H1 (cell line): ENCODE results near the gene TIMMDC1. TPM values are rescaled to one million over a fixed set of nuclear protein-coding genes. Genes with fewer than 3 reads are reported as not detected.

Source experiments
- CTCF ChIA-PET: fragments of 300-600 bp; sonication (Branson Sonifier 250); formaldehyde crosslinking; loops from one replicate; lab custom pipeline; 2021; ENCODE audit not compliant: partially characterized antibody; lab: Charles Lee
- POLR2A ChIA-PET: fragments of 300-600 bp; sonication (Branson Sonifier 250); formaldehyde crosslinking; loops from one replicate; lab custom pipeline; 2021; ENCODE audit warnings: inconsistent platforms; ENCODE audit not compliant: partially characterized antibody; lab: Charles Lee
- DNase-seq, 2 experiments: peaks; one replicate each; pipeline versions ENCODE4 v3.0.0 to v3.0.0-alpha.2; 2010 to 2022; ENCODE audit warnings: low spot score in 2 of 2, low read depth in 1 of 2, mixed read lengths in 1 of 2
- FAIRE-seq: peaks from 2 replicates; lab custom pipeline; 2011; peaks lifted over from hg19 to GRCh38; lab: Jason Lieb, UNC
- H2AFZ ChIP-seq: 2 replicates; pipeline ENCODE4 v1.8.1; 2012; ENCODE audit warnings: low read length, inconsistent platforms
- H2AK5ac ChIP-seq: 2 replicates; pipeline ENCODE4 v1.6.1; 2013; ENCODE audit warnings: low read depth, low read length
- H2BK120ac ChIP-seq: replicated peaks from 2 replicates; pipeline ENCODE3; 2013; ENCODE audit warnings: low read depth, low read length, inconsistent platforms
- H2BK12ac ChIP-seq: 2 replicates; pipeline ENCODE4 v1.6.1; 2013; ENCODE audit warnings: low read depth, low read length
- H2BK15ac ChIP-seq: 2 replicates; pipeline ENCODE4 v1.6.1; 2013; ENCODE audit warnings: low read length
- H2BK20ac ChIP-seq: 2 replicates; pipeline ENCODE4 v1.6.1; 2013; ENCODE audit warnings: low read length
- H2BK5ac ChIP-seq: 2 replicates; pipeline ENCODE4 v1.6.1; 2013; ENCODE audit warnings: low read depth, low read length
- H3K14ac ChIP-seq: 2 replicates; pipeline ENCODE4 v1.6.1; 2013; ENCODE audit warnings: inconsistent platforms; ENCODE audit not compliant: insufficient read length
- H3K18ac ChIP-seq: 2 replicates; pipeline ENCODE4 v1.6.1; 2013; ENCODE audit warnings: low read length; ENCODE audit errors: extremely low read depth
- H3K23ac ChIP-seq: 2 replicates; pipeline ENCODE4 v1.6.1; 2013; ENCODE audit warnings: inconsistent platforms; ENCODE audit not compliant: insufficient read length
- H3K23me2 ChIP-seq: 2 replicates; pipeline ENCODE4 v1.6.1; 2013; ENCODE audit warnings: low read depth, low read length
- H3K27ac ChIP-seq: 2 replicates; pipeline ENCODE4 v1.6.1; 2011; ENCODE audit warnings: low read depth, low read length, inconsistent platforms
- H3K27me3 ChIP-seq, 4 experiments: replicated peaks in 1 of 4; 1 replicate in 1 of 4; 2 replicates in 3 of 4; pipeline versions ENCODE4 v1.6.1 to v1.8.1; 2011 to 2013; ENCODE audit warnings: low read length in 3 of 4, mild to moderate bottlenecking in 3 of 4, inconsistent platforms in 2 of 4, mixed read lengths in 2 of 4, moderate library complexity in 1 of 4; ENCODE audit not compliant: control insufficient read depth in 3 of 4, insufficient read depth in 3 of 4; ENCODE audit errors: extremely low read depth in 1 of 4
- H3K36me3 ChIP-seq, 4 experiments: 2 replicates each; pipeline versions ENCODE4 v1.6.1 to v1.8.1; 2011 to 2013; ENCODE audit warnings: mild to moderate bottlenecking in 4 of 4, low read length in 3 of 4, moderate library complexity in 2 of 4, control low read depth in 1 of 4, inconsistent platforms in 1 of 4; ENCODE audit not compliant: insufficient read depth in 4 of 4, control insufficient read depth in 2 of 4
- H3K4ac ChIP-seq: replicated peaks from 2 replicates; pipeline ENCODE3; 2013; ENCODE audit warnings: low read length, low read depth, mixed read lengths, inconsistent platforms; ENCODE audit not compliant: insufficient read length
- H3K4me1 ChIP-seq, 4 experiments: replicated peaks in 1 of 4; 1 replicate in 1 of 4; 2 replicates in 3 of 4; pipeline versions ENCODE4 v1.6.1 to v1.8.1; 2011 to 2013; ENCODE audit warnings: low read length in 3 of 4, inconsistent platforms in 2 of 4, mixed read lengths in 1 of 4; ENCODE audit not compliant: insufficient read depth in 4 of 4, control insufficient read depth in 3 of 4
- H3K4me2 ChIP-seq, 2 experiments: 2 replicates each; pipeline versions ENCODE4 v1.6.1 to v1.8.1; 2011 to 2013; ENCODE audit warnings: low read depth in 2 of 2, low read length in 2 of 2, control low read depth in 1 of 2, inconsistent platforms in 1 of 2, mild to moderate bottlenecking in 1 of 2; ENCODE audit not compliant: insufficient read depth in 1 of 2
- H3K4me3 ChIP-seq, 4 experiments: fragments of 200-600, 300-600 bp in 1 of 4; sonication (generic), shearing (Covaris generic), sonication (Bioruptor Twin) in 1 of 4; 2 replicates each; pipeline versions ENCODE4 v1.5.1 to v1.8.1; 2011 to 2016; ENCODE audit warnings: low read length in 4 of 4, low read depth in 3 of 4, control low read depth in 2 of 4, inconsistent platforms in 2 of 4, mild to moderate bottlenecking in 2 of 4, mixed read lengths in 1 of 4, moderate library complexity in 1 of 4; ENCODE audit not compliant: insufficient read depth in 2 of 4; ENCODE audit errors: extremely low read depth in 1 of 4
- H3K56ac ChIP-seq: replicated peaks from 2 replicates; pipeline ENCODE3; 2013; ENCODE audit warnings: low read depth, mild to moderate bottlenecking, mixed read lengths, low read length, inconsistent platforms; ENCODE audit not compliant: insufficient read length
- H3K79me1 ChIP-seq: 2 replicates; pipeline ENCODE4 v1.6.1; 2013; ENCODE audit warnings: low read depth, low read length, control low read depth
- H3K79me2 ChIP-seq, 2 experiments: 2 replicates each; pipeline versions ENCODE4 v1.6.1 to v1.8.1; 2012 to 2013; ENCODE audit warnings: low read length in 2 of 2, mild to moderate bottlenecking in 2 of 2, inconsistent platforms in 1 of 2; ENCODE audit not compliant: insufficient read depth in 2 of 2, control insufficient read depth in 1 of 2
- H3K9ac ChIP-seq, 4 experiments: replicated peaks in 1 of 4; 1 replicate in 1 of 4; 2 replicates in 3 of 4; pipeline versions ENCODE4 v1.6.1 to v1.8.1; 2011 to 2013; ENCODE audit warnings: low read depth in 3 of 4, low read length in 3 of 4, control low read depth in 2 of 4, mild to moderate bottlenecking in 2 of 4, moderate library complexity in 2 of 4, inconsistent platforms in 1 of 4; ENCODE audit errors: extremely low read depth in 1 of 4
- H3K9me3 ChIP-seq, 2 experiments: 2 replicates each; pipeline versions ENCODE4 v1.6.1 to v1.8.1; 2012 to 2013; ENCODE audit warnings: mild to moderate bottlenecking in 2 of 2, moderate library complexity in 2 of 2, control low read depth in 1 of 2, inconsistent platforms in 1 of 2, low read depth in 1 of 2, low read length in 1 of 2, mixed read lengths in 1 of 2; ENCODE audit not compliant: insufficient read depth in 2 of 2
- H4K20me1 ChIP-seq, 2 experiments: replicated peaks in 1 of 2; 2 replicates each; pipeline versions ENCODE3 to v1.8.1; 2011 to 2013; ENCODE audit warnings: inconsistent platforms in 2 of 2, low read length in 2 of 2, mild to moderate bottlenecking in 1 of 2; ENCODE audit not compliant: insufficient read depth in 2 of 2, control insufficient read depth in 1 of 2
- H4K5ac ChIP-seq: 2 replicates; pipeline ENCODE4 v1.6.1; 2013; ENCODE audit warnings: low read length, low read depth, mixed read lengths, inconsistent platforms; ENCODE audit not compliant: insufficient read length
- H4K8ac ChIP-seq: 2 replicates; pipeline ENCODE4 v1.8.0; 2013; ENCODE audit warnings: mild to moderate bottlenecking, moderate library complexity, low read length, inconsistent platforms; ENCODE audit not compliant: insufficient read depth; ENCODE audit errors: extremely low read depth
- H4K91ac ChIP-seq: replicated peaks from 2 replicates; pipeline ENCODE3; 2013; ENCODE audit warnings: low read length, mixed read lengths, inconsistent platforms; ENCODE audit not compliant: insufficient read length
- ASH2L ChIP-seq: fragments of 200-600, 300-600 bp; sonication (generic); IDR thresholded peaks from one replicate; pipeline ENCODE4 v1.7.1; 2017; ENCODE audit warnings: low read length
- CBX8 ChIP-seq: fragments of 300-800, 300-1000 bp; sonication (generic); IDR thresholded peaks from 2 replicates; pipeline ENCODE4 v1.7.1; 2016; ENCODE audit warnings: low read depth, low read length, borderline replicate concordance
- NANOG ChIP-seq: IDR thresholded peaks from 2 replicates; pipeline ENCODE4 v1.6.1; 2011; ENCODE audit warnings: low read length, low read depth, mild to moderate bottlenecking, inconsistent platforms; ENCODE audit not compliant: insufficient read depth, poor library complexity, severe bottlenecking
- RAD21 ChIP-seq, 2 experiments: IDR thresholded peaks in 1 of 2; conservative IDR thresholded peaks in 1 of 2; 2 replicates each; pipeline ENCODE4 v1.6.1; 2011; ENCODE audit warnings: low read depth in 2 of 2, low read length in 2 of 2, improper control_type of control experiment in 1 of 2, inconsistent platforms in 1 of 2, mild to moderate bottlenecking in 1 of 2, moderate library complexity in 1 of 2
- RFX5 ChIP-seq: IDR thresholded peaks from 2 replicates; pipeline ENCODE4 v1.6.1; 2011; ENCODE audit warnings: low read depth, low read length, improper control_type of control experiment, borderline replicate concordance
- SP4 ChIP-seq: IDR thresholded peaks from 2 replicates; pipeline ENCODE4 v1.6.1; 2012; ENCODE audit warnings: low read length, inconsistent platforms
- TAF1 ChIP-seq: IDR thresholded peaks from 2 replicates; pipeline ENCODE4 v1.6.1; 2011; ENCODE audit warnings: mild to moderate bottlenecking, low read depth, low read length
- YY1 ChIP-seq: IDR thresholded peaks from 2 replicates; pipeline ENCODE4 v1.6.1; 2011; ENCODE audit warnings: low read depth, mild to moderate bottlenecking, low read length
- WGBS, 2 experiments: shearing (Covaris generic) in 1 of 2; methylation state at CpG; one replicate each; pipeline versions ENCODE4 v1.1.6 to v1.1.7; 2013 to 2015; ENCODE audit warnings: low lambda C conversion rate in 2 of 2, mixed read lengths in 2 of 2, inconsistent platforms in 1 of 2, low coverage in 1 of 2, missing lambda C conversion rate in 1 of 2; ENCODE audit not compliant: insufficient replicate concordance in 2 of 2, insufficient coverage in 1 of 2, insufficient read length in 1 of 2; ENCODE audit errors: extremely low coverage in 1 of 2, missing lambda C conversion rate in 1 of 2; 5-methylcytosine and 5-hydroxymethylcytosine counted together
- polyA plus RNA-seq, 7 experiments: library from polyadenylated mRNA; depleted of rRNA in 3 of 7; stranded (reverse) in 5 of 7; unstranded in 2 of 7; fragments of >200 nt in 5 of 7; fragments of 200-250 nt in 2 of 7; gene quantifications; 1 replicate in 5 of 7; 2 replicates in 1 of 7; 4 replicates in 1 of 7; pipeline versions ENCODE4 v1.2.1 to v1.2.3, GENCODE V29; 2011 to 2013; ENCODE audit warnings: missing spikeins in 2 of 7, mixed read lengths in 2 of 7
- total RNA-seq: library from RNA; stranded (reverse); fragmentation: NEBNext Ultra II Directional; extraction: Animal tissue kit (Norgen Biotek cat#: 25700); gene quantifications from 2 replicates; pipeline ENCODE4 v1.2.1, GENCODE V29; 2021
- TF ChIP-seq, protein P1 (sequence below): IDR thresholded peaks from 2 replicates; pipeline ENCODE4 v1.6.1; 2011; ENCODE audit warnings: low read depth, mild to moderate bottlenecking, low read length; ENCODE audit not compliant: insufficient read depth

TIMMDC1 gene
- total and polyA plus RNA-seq, 2 of the 8 experiments (the other 6 are each of a cell fraction or from before 2014, with no cell fraction given), result 80.7 to 128 TPM

DNA sequence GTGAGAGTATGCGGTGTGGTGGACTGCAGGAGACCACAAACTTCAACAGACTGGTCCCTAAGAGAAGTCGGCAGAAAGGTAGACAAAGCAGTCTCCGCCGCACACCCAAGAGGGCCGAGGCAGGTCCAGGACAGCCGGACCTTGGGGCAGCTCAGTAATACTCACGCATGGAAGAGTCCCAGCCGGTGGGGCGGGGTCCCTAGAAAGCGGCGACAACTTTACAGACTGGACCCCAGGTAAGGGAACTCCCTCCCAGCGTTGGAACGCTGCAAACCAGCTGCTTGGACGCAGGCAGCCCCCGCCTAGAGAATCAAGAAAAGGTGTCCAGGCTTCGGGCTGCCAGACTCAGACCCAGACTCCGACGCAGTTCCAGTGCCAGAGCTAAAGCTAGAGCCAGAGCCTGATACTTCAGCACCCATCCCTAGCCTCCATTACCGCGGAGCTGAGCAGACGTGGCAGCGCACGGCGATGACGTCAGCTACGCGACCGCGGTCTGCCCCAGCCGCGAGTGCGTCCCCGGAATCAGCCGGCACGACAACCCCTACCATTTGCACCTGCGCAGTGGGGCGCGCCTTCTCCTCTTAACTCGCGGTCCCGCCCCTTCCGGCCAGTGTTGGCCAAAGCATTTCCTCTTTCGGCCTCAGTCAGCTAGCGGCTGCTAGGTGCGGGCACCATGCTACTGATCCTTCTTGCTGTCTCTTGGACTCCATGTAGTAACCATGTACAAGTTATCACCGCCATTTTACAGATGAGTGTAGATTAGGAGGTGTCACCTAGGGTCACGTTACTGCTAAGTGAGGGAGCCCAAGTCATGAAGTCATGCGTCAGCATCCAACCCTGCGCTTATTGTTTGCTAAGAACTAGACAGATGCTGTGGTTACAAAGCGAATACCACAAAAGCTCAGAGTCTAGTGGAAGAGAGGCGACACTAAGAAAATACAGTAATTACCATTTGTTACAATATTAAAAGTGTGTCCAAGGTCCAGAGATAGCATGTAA, 34.9 kb upstream of the TIMMDC1 start, which contains the start of gene TMEM39A:
Gene TMEM39A (minus strand): TSS at position 445 of the 999 bp plus-strand sequence. CDS start 1,541 bp downstream, outside the sequence.
- H3K18ac ChIP-seq, result peak within 1 kb of the TSS; percentile 73; the same call in 1 of the 2 replicates
- peak within 1 kb of the TSS; percentile 92 for H2AFZ ChIP-seq
- peak within 1 kb of the TSS; percentile 72 for H3K56ac ChIP-seq
- H2BK120ac ChIP-seq, result no peak within 1 kb of the TSS
- H2AK5ac ChIP-seq, result peak within 1 kb of the TSS; percentile 17; the same call in 1 of the 2 replicates
- H3K9ac ChIP-seq, result peak within 1 kb of the TSS; percentile 80 to 97 (median 92)
- peaks cover 2% of the 10 kb centered on the region; the same call in 1 of the 2 replicates for H3K79me1 ChIP-seq
- peak within 1 kb of the TSS; percentile 83 for H2BK5ac ChIP-seq
- ChIA-PET POLR2A (interaction anchor here (0.5 to 3.3 kb wide), 19 partner anchors 9 to 632 kb away, joined by 3 to 24 read pairs (median 4); partner anchors contain the start of genes ADPRH, B4GALT4, COX17 and TIMMDC1), CTCF (interaction anchor here (0.6 to 2.3 kb wide), 5 partner anchors 10 to 329 kb away, joined by 3 to 8 read pairs (median 4); no protein-coding TSS in a partner anchor)
- H3K79me2 ChIP-seq, result peaks cover 7 to 39% of the 10 kb centered on the region in 2 experiments
- peak within 1 kb of the TSS; percentile 97 for H4K91ac ChIP-seq
- DNase-seq, result peak; percentile 93 to 100
- peak within 1 kb of the TSS; percentile 27 for H3K14ac ChIP-seq
- no peak within 1 kb of the TSS for H2BK15ac ChIP-seq
- peak within 1 kb of the TSS; percentile 96 for H4K5ac ChIP-seq
- H4K8ac ChIP-seq, result peak within 1 kb of the TSS; percentile 98
- H3K4me2 ChIP-seq, result peak within 1 kb of the TSS; percentile 74 to 75
- 9% methylated on average over 41 of the region's 51 CpGs; no CpG with 5 or more reads in 1 of the 2 experiments for WGBS, 2 experiments
- no peaks in the 10 kb centered on the region for H3K9me3 ChIP-seq
- peak; percentile 71 for FAIRE-seq
- no peaks in the 10 kb centered on the region for H3K27me3 ChIP-seq
- peaks cover 2 to 32% (median 7%) of the 10 kb centered on the region in 4 experiments; a peak in 6 of 8 replicates for H3K36me3 ChIP-seq
- peak within 1 kb of the TSS; percentile 88 to 98 (median 95) for H3K4me3 ChIP-seq
- H4K20me1 ChIP-seq, result peaks cover 0 to 2% of the 10 kb centered on the region in 2 experiments
- H3K23me2 ChIP-seq, result peaks cover 4% of the 10 kb centered on the region
- H3K27ac ChIP-seq, result peak within 1 kb of the TSS; percentile 84
- H2BK20ac ChIP-seq, result no peak within 1 kb of the TSS
- H3K4ac ChIP-seq, result peak within 1 kb of the TSS; percentile 99
- H3K23ac ChIP-seq, result peak within 1 kb of the TSS; percentile 28
- H3K4me1 ChIP-seq, result peaks cover 0 to 5% (median 1%) of the 10 kb centered on the region in 4 experiments; a peak in 5 of 7 replicates
- peak within 1 kb of the TSS; percentile 7; the same call in 1 of the 2 replicates for H2BK12ac ChIP-seq
- no peak for TF ChIP-seq CBX8
- peak; percentile 93 for TF ChIP-seq ASH2L
- TF ChIP-seq YY1, result peak; percentile 95
- TF ChIP-seq RFX5, result no peak
- TF ChIP-seq TAF1, result peak; percentile 96
- TF ChIP-seq NANOG, result no peak
- TF ChIP-seq, protein P1, sequence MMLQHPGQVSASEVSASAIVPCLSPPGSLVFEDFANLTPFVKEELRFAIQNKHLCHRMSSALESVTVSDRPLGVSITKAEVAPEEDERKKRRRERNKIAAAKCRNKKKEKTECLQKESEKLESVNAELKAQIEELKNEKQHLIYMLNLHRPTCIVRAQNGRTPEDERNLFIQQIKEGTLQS, result peak; percentile 95
- TF ChIP-seq SP4, result no peak
- 0 out of 4 replicates have a peak, but pooled peaks of 1 of the 2 experiments have one; percentile 4 for TF ChIP-seq RAD21 (IDR thresholded peaks at IDR 0.05 in 1 of 2, conservative IDR thresholded peaks at IDR 0.05 in 1 of 2; ENCODE audit: low read depth in 2 of 2, low read length in 2 of 2)
